Airway epithelial cell (primary cell): ENCODE measurements around the gene COG4. TPM values are rescaled to one million over a fixed set of nuclear protein-coding genes. Genes with fewer than 3 reads are reported as not detected.

Source experiments
- total RNA-seq: library from RNA; depleted of rRNA; stranded (reverse); fragments of >200 nt; gene quantifications from 2 replicates; pipeline ENCODE4 v1.2.3, GENCODE V29; 2015

Gene COG4
- total RNA-seq, result 50.2 and 58.6 TPM in 2 replicates

DNA sequence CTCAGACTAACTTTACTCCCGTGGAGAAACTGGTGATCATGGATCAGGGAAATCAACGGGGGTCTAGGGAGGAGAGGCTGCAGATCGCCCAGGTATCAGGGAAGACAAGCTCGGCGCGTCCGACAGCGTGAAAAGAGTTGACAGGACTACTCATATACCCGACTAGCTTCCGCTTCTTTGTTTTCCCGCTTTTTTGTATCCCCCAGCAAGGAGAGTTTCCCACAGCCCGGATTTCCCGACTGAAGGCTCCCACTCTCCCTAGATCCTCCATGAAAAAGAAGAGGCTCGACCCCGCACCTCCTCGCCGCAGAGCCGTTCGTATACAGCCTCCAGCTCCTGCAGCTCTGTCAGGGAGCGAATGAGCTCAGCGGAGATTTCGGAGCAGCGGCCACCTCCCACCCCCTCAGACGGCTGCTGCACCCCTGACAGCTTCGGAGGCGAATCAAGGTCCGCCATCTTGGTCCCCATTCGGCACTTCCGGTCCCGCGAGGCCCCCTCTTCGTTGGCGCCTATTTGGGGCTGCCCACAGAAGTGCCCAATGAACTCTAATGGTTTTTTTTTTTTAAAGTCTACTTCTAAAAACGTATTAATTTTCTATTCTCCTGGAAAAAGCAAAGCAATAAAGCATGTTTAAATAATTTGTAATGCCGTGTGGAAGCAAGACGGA, at the start of gene COG4:
TSS of gene COG4 (minus strand) at position 479 of the 667 bp plus-strand sequence. CDS start at position 468, 11 bp downstream.

DNA sequence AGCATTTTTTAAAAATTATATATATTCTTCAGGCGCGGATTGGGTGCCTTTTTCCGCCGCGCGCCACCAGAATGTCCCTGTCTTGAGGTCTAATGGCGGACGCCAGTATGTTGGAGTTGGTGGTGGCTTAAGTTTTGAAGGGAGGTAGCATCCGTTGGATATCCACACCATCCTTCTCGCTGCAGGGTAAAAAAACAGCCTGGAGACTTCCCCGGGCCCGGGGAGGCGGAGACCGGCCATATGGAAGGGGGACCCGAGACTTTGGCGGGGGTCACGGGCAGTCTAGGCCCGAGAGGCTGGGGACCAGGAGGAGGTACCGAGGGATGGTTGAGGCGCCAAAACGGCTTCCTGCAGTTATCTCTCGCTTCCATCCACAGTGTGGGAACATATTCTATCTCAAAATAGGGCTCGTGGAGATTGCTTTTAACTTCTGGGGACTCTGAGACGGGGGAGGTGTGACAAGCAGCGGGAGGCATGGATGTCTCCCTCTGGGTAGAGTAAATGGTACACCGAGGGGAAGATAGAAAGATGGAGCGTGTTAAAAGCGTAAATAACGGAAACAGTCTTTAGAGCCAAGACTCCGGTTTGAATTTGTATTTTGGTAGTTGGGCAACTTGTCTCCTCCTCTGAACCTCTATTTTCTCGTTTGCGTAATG, 517 bp upstream of the COG4 start, which contains the start of gene SF3B3:
TSS of gene SF3B3 (plus strand) at position 74 of the 656 bp plus-strand sequence. CDS start 2,841 bp downstream, outside the sequence.

GRCh38 chr16:70454222-70455034, 68.9 kb downstream of the COG4 start, which contains the start of gene FCSK:
Gene FCSK (plus strand): TSS chr16:70454595. CDS start chr16:70463191, 8,596 bp downstream.

GRCh38 chr16:70438969-70439862, 84.1 kb downstream of the COG4 start, which contains the start of gene ST3GAL2:
Gene ST3GAL2 (minus strand): TSS chr16:70439100. CDS start chr16:70398530, 40,570 bp downstream.

Other genes starting within 250 kb of the COG4 start
- gene AARS1, start 234.0 kb downstream of the COG4 start, total RNA-seq, result 70.8 and 76.0 TPM in 2 replicates
- 21.8 and 23.6 TPM in 2 replicates for gene DDX19B, start 224.4 kb downstream of the COG4 start, total RNA-seq
- 25.0 and 33.0 TPM in 2 replicates for gene DDX19A, start 176.7 kb downstream of the COG4 start, total RNA-seq
- 7.8 and 9.0 TPM in 2 replicates for gene ST3GAL2, start 84.5 kb downstream of the COG4 start, total RNA-seq
- gene FCSK, start 69.0 kb downstream of the COG4 start, total RNA-seq, result 11.8 TPM in 2 replicates
- gene SF3B3, start 262 bp upstream of the COG4 start, total RNA-seq, result 77.9 and 123 TPM in 2 replicates
- 0.46 and 0.63 TPM in 2 replicates for gene IL34, start 123.0 kb upstream of the COG4 start, total RNA-seq
- 118 and 122 TPM in 2 replicates for gene MTSS2, start 162.5 kb upstream of the COG4 start, total RNA-seq